Heart left ventricle (tissue), 13 donors: ENCODE results near the gene ASB18.

Source experiments
- POLR2A ChIP-seq, 2 donors: fragments of 450-650 bp; IDR thresholded peaks; one replicate each; pipeline ENCODE4 v1.6.1; 2017; ENCODE audit warnings: antibody characterized with exemption in 2 of 2, mild to moderate bottlenecking in 2 of 2, moderate library complexity in 2 of 2
- TF ChIP-seq, protein P1 (sequence below), 12 donors: fragments of 200-600 bp; sonication (generic) in 4 of 12; IDR thresholded peaks; one replicate each; pipeline versions ENCODE4 v1.5.0 to v1.8.0; 2018 to 2022; ENCODE audit warnings: antibody characterized with exemption in 12 of 12, mild to moderate bottlenecking in 5 of 12
- donor health status: ischemic (EF 13 %, LVEDD 7.1; RV severe dilation, severe dysfunction).
- donor health status: DM: no; HTN: yes; CAD: no.
- donor health status: DM: no; HTN: no; CAD: no.
- donor health status: ischemic (EF 25% LVEDD 6.9; RV normal size, moderate dysfunction).
- donor health status: ischemic (EF 25% LVEDD 5.7; RV mildly dilated, moderate dysfunction).
- donor health status: ischemic (EF 35%, LVEDD 5.7; RV mildly dilated, moderate dysfunction).
- donor health status: nonischemic (EF 11% LVEDD 7.7; RV severe dilation, severe dysfunction).
- donor health status: DM: yes; HTN: yes; CAD: no.
- donor health status: PGD.
- donor health status: ischemic (EF 29% LVEDD 5.4; RV normal size, mild dysfunction).
- donor health status: nonischemic (EF 23%, LVEDD 6.1; RV moderate dilation, normal function).

DNA sequence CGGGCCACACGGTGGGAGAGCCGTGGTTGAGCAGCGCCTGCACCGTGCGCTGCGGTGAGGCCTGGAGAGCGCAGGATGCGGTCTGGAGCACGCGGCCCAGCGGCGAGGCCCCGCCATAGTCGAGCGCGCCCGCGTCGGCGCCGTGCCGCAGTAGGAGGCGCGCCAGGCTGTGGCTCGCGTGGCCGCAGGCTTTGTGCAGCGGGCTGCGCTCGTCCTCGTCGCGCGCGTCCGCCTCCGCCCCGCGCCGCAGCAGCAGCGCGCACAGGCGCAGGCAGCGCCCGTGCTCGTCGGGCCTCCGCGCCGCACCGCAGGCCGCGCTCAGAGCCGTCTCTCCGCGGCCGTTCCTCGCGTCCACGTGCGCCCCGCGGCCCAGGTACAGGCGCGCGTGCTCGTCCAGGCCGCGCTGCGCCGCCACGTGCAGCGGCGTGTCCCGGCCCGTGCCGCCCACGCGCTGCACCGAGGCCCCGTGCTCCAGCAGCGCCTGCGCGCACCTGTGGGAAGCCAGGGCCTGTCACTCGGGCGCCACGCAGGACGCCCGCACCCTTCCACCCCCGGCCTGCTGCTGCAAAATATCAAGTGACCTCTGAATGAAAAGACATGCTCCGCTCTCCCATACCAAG lies 49.7 kb downstream of the ASB18 start:
- TF ChIP-seq, protein P1, sequence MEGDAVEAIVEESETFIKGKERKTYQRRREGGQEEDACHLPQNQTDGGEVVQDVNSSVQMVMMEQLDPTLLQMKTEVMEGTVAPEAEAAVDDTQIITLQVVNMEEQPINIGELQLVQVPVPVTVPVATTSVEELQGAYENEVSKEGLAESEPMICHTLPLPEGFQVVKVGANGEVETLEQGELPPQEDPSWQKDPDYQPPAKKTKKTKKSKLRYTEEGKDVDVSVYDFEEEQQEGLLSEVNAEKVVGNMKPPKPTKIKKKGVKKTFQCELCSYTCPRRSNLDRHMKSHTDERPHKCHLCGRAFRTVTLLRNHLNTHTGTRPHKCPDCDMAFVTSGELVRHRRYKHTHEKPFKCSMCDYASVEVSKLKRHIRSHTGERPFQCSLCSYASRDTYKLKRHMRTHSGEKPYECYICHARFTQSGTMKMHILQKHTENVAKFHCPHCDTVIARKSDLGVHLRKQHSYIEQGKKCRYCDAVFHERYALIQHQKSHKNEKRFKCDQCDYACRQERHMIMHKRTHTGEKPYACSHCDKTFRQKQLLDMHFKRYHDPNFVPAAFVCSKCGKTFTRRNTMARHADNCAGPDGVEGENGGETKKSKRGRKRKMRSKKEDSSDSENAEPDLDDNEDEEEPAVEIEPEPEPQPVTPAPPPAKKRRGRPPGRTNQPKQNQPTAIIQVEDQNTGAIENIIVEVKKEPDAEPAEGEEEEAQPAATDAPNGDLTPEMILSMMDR (IDR thresholded peaks at IDR 0.05): no peak
- TF ChIP-seq POLR2A (IDR thresholded peaks at IDR 0.05): no peak
